ENCODE results near the gene BTAF1.

The BTAF1 gene

GRCh38 chr10:91907033-91907594, 16.5 kb upstream of the BTAF1 start:
- Mint-ChIP-seq H3K27me3 (ENCODE audit: low read depth) (no peaks in the 10 kb centered on the region), H3K9me3 (no peaks in the 10 kb centered on the region), H3K4me1 (peaks cover 14% of the 10 kb centered on the region), H3K36me3 (ENCODE audit: low read depth) (peaks cover 21% of the 10 kb centered on the region), H3K4me3 (peak overlapping the region; percentile 86 to 90 (median 90)), H3K27ac (no peak overlapping the region)
- TF ChIP-seq CTCF (IDR thresholded peaks at IDR 0.05; ENCODE audit: unreplicated experiment in 3 of 3): no peak

DNA sequence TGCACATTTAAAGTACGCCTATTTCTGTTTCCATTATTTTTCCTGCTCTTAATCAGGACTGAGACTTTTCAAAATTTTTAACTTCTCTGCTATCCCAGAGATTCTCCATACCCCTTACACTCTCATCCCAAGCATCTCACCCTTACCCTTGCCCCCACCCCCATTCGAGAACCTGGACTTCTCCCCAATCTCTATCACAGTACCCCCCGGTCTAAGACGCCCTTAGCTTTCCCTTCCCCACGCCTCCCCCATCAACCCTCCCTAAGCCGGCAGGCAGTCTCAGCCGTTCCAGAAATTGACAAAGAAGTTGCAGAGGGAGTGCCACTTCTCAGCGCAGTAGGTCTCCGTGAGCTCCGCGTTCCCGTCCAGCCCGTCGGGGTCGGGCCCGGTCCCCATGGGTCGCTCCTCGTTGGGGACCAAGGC, 15.6 kb upstream of the BTAF1 start:
- Mint-ChIP-seq H3K4me1 (peaks cover 14% of the 10 kb centered on the region), H3K27me3 (ENCODE audit: low read depth) (no peaks in the 10 kb centered on the region), H3K27ac (peak overlapping the region; percentile 20 to 74 (median 34)), H3K9me3 (no peaks in the 10 kb centered on the region), H3K4me3 (peak overlapping the region; percentile 86 to 90 (median 90)), H3K36me3 (ENCODE audit: low read depth) (peaks cover 21% of the 10 kb centered on the region)
- no peak for TF ChIP-seq CTCF (IDR thresholded peaks at IDR 0.05; ENCODE audit: unreplicated experiment in 3 of 3)

- Mint-ChIP-seq H3K4me3 (peak overlapping the region; percentile 86 to 91 (median 90)), H3K27ac (peak overlapping the region; percentile 64 to 84 (median 77)), H3K27me3 (ENCODE audit: low read depth) (no peaks in the 10 kb centered on the region), H3K36me3 (ENCODE audit: low read depth) (peaks cover 21% of the 10 kb centered on the region), H3K9me3 (no peaks in the 10 kb centered on the region), H3K4me1 (peaks cover 14% of the 10 kb centered on the region)
- TF ChIP-seq CTCF (IDR thresholded peaks at IDR 0.05; ENCODE audit: unreplicated experiment in 3 of 3): peak; percentile 18 to 48 (median 32)
Measured at GRCh38 chr10:91908337-91909116, 15.0 kb upstream of the BTAF1 start.

GRCh38 chr10:91909117-91909677, 14.4 kb upstream of the BTAF1 start, which contains the start of gene FGFBP3:
Gene FGFBP3 (minus strand): TSS chr10:91909486. CDS start chr10:91908969, 517 bp downstream.
- Mint-ChIP-seq H3K9me3 (no peaks in the 10 kb centered on the region), H3K27ac (peak within 1 kb of the TSS; percentile 64 to 84 (median 77)), H3K4me3 (peak within 1 kb of the TSS; percentile 81 to 91 (median 90)), H3K27me3 (ENCODE audit: low read depth) (no peaks in the 10 kb centered on the region), H3K36me3 (ENCODE audit: low read depth) (peaks cover 21% of the 10 kb centered on the region), H3K4me1 (peaks cover 14% of the 10 kb centered on the region)
- no peak for TF ChIP-seq CTCF (IDR thresholded peaks at IDR 0.05; ENCODE audit: unreplicated experiment in 3 of 3)

DNA sequence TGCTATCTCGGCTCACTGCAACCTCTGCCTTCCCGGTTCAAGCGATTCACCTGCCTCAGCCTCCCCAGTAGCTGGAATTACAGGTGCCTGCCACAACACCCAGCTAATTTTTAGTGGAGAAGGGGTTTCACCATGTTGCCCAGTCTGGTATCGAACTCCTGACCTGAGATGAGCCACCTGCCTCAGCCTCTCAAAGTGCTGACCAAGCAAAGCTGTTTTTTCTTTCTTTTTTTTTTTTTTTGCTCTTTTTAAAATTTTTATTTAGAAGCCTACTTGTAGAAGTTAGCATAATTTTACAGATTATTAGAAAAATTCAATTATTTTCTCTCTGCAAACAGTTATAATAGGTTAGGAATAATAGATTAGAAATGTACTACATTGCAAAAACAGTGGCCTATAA, 13.1 kb upstream of the BTAF1 start:
- H3K36me3 Mint-ChIP-seq (ENCODE audit: low read depth): peaks cover 11% of the 10 kb centered on the region
- no peaks in the 10 kb centered on the region for H3K9me3 Mint-ChIP-seq
- TF ChIP-seq CTCF (IDR thresholded peaks at IDR 0.05; ENCODE audit: unreplicated experiment in 3 of 3): no peak
- H3K27ac Mint-ChIP-seq: no peak overlapping the region
- peaks cover 1% of the 10 kb centered on the region for H3K27me3 Mint-ChIP-seq (ENCODE audit: low read depth)
- peaks cover 14% of the 10 kb centered on the region for H3K4me1 Mint-ChIP-seq
- H3K4me3 Mint-ChIP-seq: peak overlapping the region in 1 of 3 experiments; percentile 32
